NK-92 (cell line): ENCODE data around the gene PPID.
"Not testable (repeated sequence)": the region's sequence is repeated elsewhere in the genome, so short reads cannot be mapped to it uniquely, and the experiment has no call there.

ENCODE experiments used
- DNase-seq: peaks from one replicate; lab custom pipeline; 2025; ENCODE audit not compliant: unreplicated experiment; lab: John Stamatoyannopoulos, UW

PPID gene

DNA sequence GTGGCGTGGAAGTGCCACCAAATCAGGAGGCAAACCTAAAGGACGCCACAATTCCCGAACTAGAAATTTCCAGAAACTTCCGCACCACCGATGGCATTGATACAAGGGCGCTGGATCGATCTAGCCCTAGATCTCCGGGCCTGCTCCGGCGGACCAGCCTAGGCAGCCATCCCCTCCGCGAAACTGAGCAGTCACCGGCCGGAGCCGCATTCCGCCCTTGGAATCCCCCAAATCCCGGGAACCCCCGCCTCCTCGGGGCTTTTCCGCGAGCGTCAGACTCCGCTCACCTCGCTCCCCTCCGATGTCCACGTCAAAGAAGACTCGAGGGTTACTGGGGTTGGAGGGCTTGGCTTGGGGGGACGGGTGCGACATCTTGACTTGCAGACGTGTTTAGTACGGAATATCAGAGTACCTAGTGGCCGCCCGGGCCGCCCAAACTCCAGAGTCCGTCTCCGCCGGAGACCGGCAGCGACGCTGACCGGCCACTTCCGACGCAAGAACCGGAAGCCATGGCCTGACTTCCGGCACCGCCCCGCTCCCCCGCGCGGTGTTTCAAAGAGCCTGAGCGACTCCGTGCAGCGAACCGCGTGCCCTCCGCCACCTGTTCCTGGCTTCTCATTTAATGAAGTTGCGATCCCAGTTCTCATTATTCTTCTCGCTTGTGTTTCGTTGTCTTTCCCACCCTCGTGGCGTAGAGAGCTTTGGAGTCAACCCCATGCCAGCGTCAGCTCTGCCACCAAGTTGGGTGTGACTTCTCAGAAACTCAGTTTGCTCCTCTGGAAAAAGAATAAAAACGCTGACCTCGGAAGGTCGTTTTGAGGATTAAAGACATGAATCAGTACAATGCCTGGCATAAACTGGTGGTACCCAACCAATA, at the start of gene PPID:
Gene PPID (minus strand): TSS at position 480 of the 877 bp plus-strand sequence. CDS start 108 bp downstream, at position 372.
- DNase-seq = no peak

DNA sequence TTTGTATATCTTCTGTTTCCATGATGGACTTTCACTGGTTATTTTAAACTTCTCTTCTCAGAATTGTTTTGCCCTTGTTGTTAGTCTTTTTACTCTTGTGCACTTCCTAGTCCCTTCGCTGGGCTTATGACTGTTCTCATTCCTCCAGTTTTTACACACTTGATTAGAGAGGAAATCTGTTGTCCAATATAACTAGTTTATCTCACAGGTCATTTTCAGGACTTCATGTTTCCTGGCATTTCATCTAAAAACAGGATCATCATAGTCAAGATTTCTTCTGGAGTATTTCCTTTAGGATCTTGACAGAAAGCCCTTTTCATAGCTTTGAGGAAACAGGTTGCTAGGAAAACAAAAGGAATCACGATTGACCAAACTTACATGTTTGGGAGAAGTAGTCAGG, 48.6 kb upstream of the PPID start:
- no peak for DNase-seq

DNA sequence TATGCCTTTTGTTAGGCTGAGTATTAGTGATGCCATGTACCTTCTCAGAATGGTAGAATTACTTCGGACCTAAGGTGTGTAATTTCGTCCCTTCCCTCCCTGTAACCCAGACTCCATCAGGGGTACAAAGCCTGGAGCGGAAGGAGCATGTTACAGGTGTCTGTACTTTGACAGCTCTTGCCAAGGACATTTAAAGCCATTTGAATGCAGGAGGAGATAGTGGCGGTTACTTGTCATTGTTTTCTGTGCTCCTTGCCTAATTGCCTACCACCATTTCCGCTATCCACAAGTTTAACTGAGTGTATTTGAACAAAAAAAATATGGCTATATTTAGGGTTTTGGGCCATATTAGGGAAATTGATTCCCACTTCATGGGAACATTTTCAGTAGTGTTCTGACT, 47.5 kb upstream of the PPID start:
- no peak for DNase-seq

DNA sequence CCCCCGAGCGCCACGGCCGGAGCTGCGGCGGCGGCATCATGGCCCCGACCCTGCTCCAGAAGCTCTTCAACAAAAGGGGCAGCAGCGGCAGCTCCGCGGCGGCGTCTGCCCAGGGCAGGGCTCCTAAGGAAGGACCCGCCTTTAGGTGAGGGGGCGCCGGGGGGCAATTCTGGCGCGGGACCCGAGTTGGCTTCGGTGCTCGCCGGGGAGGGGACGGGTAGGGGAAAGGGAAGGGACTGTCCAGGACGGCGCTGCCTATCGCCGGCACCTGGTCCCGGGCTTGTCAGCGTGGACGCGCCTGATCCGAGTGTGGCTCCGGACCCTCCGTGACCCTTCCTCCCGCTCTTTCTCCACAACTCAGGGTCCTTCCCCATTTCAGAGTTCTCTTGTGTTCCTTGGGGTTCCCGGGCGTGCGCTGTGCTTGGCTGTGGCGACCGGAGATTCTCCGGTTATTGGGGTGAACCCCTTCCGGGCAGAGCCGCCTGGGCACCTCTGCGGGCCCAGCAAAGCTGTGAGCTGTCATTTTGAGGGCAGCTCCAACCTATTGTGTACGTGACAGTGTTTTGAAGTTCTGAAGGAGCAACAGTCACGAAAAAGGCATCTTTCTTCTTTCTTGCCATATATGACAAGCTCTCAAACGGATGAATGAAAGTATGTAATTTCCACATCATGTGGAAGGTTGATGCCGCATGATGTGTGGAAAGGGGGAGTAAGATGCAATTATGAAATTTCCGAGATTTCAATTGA, 46.2 kb upstream of the PPID start:
- DNase-seq = no peak

DNA sequence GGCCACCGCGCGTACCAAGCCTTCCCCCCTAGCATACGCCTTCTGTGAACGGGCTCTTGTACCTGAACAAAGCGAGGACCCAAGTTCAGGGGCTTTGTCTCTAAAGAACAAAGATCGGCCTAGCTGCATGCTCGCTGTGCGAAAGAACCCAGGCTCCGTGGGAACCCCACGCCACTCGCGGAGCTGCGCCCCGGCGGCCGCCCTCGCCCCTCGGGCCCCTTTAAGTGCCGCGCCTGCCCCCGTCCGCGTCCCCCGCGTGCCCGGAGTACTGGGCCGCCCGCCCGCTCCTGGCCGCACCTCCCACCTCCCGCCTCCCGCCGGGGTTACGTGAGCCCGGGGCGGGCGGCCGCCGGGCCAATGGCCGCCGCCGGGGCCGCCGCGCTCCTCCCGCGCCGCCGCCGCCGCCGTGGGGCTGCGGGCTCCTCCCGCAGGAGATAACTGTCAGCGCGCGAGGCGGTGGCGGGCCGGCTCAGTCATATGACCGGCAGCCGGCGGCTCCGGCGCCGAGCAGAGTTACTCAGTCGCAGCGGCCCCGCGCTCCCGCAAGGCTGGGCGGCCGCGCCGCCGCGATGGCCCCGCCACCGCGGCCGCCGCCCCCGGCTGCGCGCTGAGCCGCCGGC, 45.5 kb upstream of the PPID start, which contains the start of gene FNIP2:
Gene FNIP2 (plus strand): TSS at position 472 of the 620 bp plus-strand sequence. CDS start 187 bp downstream, outside the sequence.
- no peak for DNase-seq

DNA sequence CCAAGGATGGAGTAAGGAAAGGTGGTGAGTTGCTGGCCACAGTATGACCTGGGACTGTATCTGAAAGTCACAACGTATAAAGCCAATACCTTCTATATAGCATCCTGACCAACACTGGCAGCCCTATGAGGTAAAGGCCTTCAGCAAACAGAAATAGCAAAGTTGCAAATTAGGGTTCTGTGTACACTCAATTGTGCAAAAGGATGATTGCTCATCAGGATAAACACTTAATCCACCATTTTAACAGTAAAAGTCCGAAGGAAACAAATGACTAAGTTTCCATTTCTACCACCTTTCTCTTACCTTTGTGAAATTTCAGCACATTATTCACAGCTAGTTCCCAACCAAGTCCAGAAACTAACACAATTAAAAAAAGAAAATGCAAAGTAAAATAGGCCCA, 44.3 kb upstream of the PPID start:
- no peak for DNase-seq

DNA sequence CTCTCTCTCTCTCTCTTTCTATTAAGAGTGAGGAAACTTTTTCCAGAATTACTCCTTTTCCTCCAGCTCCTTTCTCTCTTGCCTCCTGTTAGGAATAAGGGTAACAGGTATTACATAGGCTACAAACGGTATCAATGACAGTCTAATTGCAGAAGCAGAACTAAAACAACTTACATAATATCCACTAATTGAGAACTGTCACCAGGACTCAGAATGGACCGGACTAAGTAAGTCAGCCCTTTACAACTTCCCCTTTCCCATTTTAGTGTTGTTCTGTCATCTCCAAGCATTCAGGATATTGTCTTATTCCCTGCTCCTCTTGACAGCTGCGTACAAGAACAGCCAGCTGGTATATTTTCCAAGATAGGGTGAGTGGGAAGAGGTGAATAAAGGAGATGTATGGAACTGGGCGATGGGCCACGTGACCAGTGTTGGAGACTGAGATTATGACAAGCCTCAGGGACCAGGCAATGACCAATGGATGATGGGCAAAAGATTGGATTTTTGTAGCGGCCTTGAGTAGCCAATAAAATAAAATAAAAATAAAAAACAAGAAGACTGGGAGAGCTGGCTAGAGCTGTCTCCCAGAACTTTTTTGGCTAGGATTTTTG, 43.3 kb upstream of the PPID start:
- DNase-seq = no peak

DNA sequence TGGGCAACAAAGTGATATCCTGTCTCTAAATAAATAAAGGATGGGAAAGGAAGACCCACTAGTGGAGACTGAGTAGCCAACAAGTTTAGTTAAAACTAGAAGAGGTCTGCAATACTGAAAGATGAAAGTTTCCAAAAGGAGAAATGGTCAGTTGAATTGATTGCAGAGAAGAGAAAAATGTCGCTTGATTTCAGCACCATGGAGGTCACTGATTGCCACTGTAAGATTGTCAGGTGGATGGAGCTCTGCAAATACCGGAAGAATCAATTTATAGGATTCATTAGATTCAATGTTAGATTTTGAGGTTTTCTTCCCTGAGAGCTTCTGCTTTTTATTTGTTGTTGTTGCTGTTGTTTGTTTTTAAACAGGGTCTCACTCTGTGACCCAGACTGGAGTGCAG, 40.3 kb upstream of the PPID start:
- no peak for DNase-seq

DNA sequence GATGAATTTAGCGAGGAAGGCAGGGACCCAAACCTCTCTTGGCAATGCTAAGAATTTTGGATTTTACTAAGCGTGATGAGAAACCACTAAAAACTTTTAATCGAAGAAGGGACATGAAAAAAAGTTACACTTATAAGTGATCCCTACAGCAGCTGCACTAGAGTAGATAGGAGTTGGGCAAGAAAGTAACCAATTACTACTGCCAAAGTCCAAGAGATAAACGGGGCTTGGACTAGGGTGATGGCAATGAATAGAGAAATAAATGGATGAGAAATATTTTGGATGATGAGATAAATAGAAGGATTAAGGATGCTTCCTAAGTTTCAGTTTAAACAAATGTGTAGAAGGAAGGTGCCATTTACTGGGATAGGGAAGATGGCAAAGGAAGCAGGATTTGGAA, 39.4 kb upstream of the PPID start:
- DNase-seq = no peak

DNA sequence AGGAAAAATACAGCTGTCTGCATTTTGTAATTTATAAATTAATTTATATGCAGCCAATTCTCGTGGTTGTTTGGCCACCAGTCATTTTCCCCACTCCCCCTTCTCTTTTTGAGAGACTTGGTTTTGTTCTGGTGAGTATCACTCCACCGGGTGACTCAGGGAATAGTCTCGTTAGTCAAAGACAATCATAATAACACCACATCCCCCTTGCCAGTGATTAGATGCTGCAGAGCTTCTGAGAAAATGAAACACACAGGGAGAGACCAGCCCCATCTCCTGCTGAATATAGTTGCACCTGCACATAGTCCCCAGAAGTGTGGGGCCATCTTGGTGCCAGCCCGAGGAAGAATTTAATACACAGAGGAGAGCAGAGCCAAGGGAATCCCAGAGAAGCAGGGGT, 37.7 kb upstream of the PPID start:
- no peak for DNase-seq

DNA sequence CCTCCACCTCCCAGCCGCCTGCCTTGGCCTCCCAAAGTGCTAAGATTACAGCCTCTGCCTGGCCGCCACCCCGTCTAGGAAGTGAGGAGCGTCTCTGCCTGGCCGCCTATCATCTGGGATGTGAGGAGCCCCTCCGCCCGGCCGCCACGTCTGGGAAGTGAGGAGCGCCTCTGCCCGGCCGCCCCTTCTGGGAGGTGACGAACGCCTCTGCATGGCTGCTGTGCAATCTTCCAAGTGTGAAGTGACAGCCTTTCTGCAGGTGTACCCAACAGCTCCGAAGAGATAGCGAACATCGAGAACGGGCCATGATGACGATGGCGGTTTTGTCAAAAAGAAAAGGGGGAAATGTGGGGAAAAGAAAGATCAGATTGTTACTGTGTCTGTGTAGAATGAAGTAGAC, 36.3 kb upstream of the PPID start:
- DNase-seq = not testable (repeated sequence)

DNA sequence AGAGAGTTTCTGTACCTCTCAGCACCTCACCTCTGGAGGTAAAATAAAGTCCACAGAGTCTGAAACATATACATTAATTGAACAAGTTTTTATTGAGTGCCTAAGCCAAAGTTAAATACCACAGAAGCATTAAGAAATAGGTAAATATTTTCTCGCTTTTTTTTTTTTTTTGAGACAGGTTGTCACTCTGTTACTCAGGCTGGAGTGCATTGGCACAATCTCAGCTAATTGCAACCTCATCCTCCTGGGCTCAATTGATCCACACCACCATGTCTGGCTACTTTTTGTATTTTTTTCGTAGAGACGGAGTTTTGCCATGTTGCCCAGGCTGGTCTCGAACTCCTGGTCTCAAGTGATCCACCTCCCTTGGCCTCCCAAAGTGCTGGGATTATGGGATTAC, 35.5 kb upstream of the PPID start:
- DNase-seq = no peak

DNA sequence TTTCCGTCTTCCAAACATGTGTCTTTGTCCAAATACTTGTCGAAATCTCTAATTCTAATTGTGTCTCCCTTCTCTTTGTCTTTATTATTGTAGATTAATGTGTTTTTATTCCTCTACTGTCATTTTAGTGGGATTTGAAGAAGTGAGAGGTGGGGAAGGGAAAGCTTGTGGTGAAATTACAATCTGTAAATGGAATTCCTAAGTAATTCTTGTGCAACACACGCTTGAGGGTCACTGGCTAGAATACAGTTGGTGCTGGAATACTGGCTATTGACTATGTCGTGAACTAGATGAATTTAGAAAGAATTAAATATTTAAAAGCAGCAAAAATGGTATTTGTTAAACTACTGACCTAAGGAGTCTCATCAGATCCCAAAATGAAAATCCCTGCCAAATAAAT, 34.9 kb upstream of the PPID start:
- DNase-seq = no peak

DNA sequence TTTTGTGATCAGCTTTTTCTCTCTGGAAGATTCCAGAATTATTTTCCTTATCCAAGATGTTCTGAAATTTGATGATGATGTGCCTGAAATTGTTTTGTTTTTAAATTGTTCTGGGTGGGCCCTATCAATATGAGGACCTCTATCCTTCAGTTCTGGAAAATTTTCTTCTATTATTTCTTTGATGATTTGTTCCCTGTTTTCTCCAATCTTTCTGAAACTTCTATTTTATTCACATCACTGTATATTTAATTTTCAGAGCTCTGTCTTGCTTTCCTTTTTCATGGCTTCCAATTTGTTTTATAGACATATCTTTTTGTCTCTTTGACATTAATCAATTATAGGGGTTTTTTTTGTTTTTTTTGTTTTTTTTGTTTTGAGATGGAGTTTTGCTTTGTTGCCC, 33.4 kb upstream of the PPID start:
- no peak for DNase-seq

DNA sequence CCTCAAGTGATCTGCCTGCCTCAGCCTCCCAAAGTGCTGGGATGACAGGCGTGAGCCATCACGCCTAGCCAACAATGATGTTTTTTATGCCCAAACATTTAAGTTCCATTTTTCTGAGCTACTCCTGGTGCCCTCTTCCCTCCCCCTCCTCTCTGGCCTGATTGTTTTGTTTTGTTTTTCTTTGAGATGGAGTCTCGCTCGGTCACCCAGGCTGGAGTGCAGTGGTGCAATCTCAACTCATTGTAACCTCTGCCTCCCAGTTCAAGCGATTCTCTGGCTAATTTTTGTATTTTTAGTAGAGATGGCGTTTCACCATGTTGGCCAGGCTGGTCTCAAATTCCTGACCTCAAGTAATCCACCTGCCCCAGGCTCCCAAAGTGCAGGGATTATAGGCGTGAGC, 32.6 kb upstream of the PPID start:
- DNase-seq = not testable (repeated sequence)

DNA sequence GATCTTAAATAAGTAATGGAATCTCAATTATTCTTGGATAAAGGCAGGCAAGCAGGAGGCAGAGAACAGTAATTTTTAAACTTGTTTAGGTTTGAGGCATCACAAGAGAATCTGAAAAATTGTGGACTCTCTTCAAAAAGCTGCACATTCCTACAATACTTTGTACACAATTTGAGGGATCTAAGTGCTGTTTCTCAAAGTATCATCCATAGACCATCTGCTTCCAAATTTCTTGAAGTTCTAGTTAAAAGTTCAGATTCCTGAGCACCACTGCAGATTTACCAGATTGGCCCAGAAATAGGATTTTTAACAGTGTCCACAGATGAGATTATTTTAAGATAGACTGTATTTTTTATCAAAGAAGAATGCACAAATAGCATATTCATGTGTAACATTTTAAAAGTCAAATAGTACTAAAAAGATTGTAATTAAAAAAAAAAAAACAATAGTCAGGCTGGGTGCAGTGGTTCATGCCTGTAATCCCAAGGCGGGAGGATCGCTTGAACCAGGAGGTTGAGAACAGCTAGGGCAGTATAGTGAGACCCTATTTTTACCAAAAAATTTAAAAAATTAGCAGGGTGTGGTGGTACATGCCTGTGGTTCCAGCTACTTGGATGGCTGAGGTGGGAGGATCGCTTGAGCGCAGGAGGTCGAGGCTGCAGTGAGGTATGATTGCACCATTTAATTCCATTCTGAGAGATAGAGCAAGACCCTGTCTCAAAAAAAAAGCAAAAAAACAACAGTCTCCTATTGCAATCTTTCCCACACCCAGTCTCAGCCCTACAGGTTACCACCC, 31.4 kb upstream of the PPID start:
- DNase-seq = no peak

DNA sequence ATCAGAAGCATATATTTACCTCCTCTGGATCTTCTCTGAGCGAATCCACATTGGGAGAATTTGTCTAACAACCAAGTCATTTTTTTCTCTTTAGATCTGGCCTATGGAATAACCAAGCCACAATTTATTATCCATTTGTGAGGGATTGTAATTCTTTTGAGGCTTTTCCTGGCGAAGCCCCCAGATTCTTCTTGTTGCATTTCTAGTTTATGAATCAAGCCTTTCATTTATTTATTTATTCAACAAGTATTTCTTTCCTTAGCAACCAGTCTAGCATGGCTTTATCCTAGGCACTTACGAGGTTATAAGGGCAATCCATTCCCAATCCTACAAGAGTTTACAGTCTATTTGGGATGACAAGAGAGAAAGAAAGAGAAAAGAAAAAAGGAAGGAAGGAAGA, 27.2 kb upstream of the PPID start:
- no peak for DNase-seq

DNA sequence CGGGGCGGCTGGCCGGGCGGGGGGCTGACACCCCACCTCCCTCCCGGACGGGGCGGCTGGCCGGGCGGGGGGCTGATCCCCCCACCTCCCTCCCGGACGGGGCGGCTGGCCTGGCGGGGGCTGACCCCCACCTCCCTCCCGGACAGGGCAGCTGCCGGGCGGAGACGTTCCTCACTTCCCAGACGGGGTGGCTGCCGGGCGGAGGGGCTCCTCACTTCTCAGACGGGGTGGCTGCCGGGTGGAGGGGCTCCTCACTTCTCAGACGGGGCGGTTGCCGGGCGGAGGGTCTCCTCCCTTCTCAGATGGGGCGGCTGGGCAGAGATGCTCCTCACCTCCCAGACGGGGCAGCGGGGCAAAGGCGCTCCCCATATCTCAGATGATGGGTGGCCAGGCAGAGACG, 23.3 kb upstream of the PPID start:
- not testable (repeated sequence) for DNase-seq

DNA sequence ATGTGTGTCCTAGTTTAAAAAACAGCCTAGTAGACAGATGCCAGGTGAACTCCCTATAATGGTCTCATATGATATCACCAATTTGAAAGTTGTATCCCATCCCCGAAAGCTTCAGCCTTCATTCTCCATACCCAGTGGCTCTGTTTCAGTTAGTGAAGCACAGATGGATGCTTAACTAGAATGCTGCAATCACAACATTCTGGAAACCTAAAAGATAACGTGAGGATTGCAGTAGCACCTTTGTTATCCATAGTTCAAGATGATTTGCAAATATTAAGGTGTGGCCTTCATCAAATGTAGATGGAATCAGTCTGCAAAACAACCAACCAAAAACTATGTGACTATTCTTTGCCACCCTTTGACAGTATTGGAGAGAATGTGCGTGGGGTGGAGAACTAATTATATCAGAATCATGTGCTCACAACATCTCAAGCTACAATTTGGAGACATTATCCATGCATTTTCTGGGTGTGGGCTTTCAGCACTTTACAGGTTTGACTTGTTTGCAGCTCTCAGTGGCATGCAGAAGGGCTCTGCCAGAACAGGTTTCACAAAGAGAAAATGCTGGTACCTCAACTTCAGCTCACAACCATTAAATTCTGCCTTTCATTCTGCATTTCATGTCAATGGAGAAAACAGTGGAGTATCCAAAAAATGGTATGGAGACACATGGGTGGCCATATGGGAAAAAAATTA, 18.3 kb upstream of the PPID start:
- no peak for DNase-seq

DNA sequence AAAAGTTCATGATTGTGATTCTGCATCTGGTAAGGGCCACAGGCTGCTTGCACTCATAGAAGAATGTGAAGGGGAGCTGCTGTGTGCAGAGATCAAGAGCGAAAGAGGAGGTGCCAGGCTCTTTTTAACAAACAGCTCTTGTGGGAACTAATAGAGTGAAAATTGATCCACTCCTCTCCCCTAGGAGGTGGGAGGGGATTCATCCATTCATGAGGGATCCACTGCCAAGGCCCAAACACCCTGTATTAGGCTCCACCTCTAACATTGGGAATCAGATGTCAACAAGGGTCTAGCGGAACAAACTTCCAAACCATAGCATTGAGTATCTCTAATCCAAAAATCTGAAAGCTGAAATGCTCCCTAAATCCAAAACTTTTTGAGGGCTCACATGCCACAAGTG, 16.4 kb upstream of the PPID start:
- no peak for DNase-seq
